Activated T-cell treated with anti-CD3 and anti-CD28 coated beads, Interleukin-2, amount 50 U/mL, for 48 hours (primary cell): Measurements from ENCODE around the gene TMUB1.

ENCODE experiments used
- DNase-seq, 2 experiments: peaks; one replicate each; pipeline ENCODE4 v3.0.0-alpha.2; 2020

TMUB1 gene

DNA sequence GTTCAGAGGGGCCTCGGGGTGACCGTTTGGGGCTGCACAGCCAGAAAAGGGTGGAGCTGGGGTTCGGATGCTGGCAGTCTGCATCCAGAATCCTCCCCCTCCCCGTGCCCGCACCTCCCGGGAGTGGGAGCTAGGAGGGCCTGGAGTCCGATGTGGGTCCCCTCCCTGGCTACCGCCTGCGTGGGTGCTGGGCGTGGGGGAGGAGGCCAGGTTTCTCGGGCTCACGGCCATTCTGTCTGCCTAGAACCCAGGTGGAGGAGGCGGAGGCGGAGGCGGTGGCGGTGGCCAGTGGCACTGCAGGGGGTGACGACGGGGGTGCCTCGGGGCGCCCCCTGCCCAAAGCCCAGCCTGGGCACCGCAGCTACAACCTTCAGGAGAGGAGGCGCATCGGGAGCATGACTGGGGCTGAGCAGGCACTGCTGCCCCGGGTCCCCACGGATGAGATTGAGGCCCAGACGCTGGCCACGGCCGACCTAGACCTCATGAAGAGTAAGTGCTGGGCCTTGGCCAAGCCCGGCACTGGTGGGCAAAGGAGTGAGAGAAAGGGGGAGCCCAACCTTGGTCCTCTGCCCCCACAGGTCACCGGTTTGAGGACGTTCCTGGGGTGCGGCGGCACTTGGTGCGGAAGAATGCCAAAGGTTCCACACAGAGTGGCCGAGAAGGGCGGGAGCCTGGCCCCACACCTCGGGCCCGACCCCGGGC is 16.9 kb downstream of the TMUB1 start:
- DNase-seq = no peak

DNA sequence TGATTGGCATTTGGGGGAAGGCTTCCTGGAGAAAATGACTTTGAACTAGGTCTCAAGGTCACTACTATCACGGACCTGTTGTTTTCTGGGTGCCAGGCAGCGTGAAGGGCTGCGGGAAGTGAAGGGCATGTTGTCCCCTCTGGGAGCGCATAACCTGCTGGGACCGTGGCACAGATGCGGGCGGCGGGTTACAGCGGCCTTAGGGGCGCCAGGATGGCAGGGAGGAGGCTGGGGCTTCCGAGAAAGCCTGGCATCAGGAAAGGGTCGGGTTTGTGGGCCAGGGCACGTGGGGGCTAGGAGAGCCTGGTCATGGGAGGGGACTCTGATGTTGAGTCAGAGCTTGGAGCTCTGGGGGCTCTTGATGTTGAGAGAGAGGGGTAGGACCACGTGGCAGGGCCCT is 17.8 kb downstream of the TMUB1 start:
- no peak for DNase-seq

DNA sequence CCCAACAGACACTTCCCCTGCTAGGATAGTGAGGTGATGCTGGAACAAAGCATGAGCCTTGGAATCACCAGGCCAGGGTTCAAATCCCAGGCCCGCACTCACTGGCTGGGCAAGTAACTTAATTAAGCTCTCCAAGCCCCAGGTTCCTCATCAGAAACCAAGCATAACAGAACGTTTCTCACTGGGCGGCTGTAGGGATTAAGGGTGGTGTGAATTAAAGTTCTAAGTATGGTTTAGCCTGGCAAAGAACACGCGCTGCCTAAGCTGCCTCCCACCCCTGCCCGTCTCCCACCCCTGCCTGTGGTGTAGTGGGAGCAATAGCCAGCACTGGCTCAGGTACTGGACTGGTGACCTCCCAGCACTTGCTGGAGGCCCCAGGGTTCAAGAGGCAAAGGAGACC is 18.3 kb downstream of the TMUB1 start:
- no peak for DNase-seq

DNA sequence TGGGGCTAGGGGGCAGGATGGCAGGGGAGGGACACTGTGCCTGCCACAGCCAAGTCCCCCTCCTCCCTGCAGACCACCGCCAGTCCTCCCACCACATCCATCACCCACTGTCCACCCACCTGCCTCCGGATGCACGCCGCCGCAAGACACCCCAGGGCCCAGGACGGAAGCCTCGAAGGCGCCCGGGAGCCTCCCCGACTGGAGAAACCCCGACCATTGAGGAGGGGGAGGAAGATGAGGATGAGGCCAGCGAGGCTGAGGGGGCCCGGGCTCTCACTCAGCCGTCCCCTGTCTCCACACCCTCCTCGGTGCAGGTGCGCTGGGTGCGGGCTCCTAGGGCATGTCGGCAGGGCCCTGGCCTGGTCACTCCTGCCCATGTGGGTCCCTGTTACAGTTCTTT is 18.8 kb downstream of the TMUB1 start:
- no peak for DNase-seq

DNA sequence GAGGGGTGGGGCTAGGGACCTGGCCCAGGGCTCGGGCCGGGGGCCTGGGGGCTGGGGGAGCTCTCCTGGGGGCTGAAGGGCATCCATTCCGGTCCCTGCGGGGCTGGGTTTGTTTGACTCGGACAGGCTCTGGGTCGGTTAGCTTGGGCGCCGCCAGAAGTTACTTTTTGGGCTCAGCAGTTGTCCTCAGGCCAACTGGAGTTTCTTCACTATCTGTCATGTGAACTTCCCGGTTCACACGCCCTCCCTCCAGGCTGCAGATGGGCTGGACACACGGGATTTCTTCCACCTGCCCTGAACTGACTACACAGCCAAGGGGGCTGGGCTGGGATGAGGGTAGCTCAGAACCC is 20.1 kb downstream of the TMUB1 start:
- DNase-seq = no peak

DNA sequence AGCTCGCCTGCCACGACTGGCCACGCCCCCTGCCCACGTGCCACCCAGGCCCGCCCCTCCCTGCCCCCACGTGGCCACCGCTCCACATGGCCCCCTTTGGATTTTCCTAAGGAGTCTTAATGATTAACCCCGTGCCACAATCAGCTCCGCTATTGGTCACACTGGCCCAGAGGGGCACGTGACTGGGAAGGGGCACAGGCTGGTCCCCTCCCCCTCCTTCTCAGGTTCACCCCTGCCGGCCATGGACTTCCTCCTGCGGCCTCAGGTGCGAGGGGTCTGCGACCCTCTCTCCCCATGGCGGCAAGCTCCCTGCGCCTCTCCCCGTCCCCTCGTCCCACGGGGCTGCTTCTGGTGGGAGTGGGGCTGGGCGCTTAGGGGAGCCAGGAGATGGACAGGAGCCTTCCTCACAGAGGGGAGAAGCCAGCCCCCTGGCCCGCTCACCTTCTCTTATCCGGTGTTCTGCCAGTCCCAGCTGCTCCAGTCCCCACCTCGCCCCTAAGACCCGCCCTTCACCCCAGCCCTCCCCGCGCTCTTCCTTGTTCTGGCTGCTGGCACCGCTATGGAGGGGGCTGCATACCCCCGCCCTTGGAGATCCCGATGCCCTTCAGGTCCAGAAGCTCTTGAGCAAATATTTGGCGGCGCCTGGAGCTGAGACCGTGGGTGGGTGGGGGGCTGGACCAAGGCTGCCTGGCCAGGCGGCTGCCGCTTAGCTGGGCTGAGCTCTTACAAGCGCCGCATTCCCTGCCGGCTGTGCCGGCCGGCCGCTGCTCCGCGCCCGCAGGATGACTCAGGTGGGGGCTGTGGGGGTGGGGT is 20.7 kb downstream of the TMUB1 start:
- DNase-seq = no peak

DNA sequence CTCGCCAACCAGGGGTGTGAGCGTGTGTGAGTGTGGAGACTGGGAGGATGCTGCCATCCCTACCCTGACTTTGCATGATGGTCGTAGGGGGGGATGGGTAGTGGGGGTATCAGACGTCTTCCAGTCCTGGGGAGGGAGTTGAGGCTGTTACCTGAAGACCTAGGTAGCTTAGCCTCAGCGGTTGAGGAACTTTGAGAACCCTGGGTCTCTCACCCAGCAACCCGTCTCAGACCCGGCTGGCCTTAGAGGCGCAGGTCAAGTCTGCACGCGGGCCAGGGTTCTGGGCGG is 21.2 kb downstream of the TMUB1 start:
- no peak for DNase-seq

DNA sequence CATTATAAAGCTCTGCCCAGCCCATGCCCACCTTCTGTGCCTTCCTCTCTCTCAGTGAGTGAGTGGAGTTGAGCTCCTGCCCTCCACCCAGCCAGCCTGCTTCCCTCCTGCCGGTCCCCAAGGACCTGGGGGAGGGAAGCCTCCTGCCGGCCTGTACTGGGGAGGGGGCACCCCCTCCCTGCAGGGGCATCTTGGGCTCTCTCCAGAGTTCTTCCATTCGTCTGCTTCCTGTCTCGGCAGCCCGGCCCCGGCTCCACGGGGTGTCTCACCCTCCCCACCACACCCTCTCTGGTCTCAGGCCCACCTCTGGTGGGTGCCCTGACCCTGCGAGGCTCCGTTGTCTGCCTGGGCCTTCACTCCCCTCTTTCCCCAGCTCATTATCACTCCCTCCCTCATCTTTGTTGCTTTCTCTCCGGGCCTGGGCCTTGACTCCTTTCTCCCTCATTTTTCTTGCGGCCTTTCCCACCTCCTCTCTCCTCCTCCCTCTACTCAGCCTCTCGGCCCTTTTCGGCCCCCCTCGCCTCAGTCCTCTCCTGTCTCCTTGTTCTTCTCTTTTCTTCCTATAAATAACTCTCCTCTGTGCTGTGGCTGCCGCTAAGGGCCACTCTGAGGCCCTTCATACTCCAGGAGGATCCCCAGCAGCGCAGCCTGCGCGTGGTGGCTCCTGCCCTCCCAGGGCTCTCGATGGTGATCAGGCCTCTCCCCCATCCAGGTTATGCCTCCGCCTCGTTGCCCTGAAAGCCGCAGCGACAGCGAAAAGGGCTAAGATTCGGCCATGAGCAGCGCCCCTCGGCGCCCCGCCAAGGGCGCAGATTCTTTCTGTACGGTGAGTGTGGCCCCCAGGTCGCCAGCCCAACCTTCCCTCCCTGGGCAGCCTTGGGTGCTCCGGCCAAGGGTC is 21.8 kb downstream of the TMUB1 start:
- DNase-seq = no peak

DNA sequence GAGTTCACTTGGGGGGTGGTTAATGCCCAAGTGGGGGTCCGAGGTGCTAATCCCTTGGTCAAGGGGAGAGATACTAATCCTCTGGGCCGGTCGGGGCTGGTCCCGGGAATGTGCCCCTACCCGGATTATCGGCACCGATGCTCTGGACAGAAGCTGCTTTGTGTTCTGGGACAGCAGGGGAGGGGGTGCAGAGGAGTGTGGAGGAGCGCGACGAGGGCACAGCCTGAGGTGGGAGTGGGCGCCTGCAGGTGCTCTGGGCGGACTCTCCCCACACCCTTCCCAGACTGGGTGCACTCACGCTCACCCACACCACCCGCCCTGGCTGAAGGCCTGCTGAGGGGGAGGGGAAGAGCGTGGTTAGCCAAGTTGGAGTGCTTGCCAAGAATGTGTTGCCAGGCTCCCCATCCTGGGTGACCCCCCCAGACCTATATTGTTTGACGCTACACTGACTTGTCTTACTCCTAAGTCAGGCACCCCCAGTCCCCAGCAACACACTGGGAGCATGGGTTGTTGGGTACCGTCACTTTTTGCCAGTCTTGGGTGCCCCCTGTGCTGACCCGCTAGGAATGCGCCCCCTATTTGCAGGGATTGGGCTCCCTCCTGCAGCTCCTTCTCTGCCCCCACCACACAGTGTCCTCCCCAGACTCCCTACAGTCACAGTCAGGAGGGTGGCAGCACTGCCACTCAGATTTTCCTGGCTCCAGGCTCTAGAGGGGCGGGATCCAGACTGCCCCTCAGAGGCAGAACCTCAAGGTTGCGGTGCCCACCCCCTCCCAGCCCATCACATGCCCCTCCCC is 22.7 kb downstream of the TMUB1 start:
- DNase-seq = peak; percentile 40 to 53

DNA sequence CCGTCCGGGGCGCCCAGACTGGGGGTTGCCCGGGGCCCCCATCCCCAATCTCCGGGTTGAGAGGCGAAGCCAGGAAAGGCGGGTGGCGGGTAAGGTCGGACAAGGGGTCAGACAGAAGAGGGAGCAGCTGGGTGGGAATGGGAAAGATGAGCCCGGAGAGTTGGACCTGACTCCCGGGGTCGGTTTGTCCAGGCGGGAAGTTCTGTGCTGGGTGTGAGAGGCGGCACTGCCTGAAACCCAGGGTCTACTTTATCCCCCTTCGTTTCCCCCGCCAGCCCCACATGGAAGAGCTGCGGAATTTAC is 23.2 kb downstream of the TMUB1 start:
- no peak for DNase-seq

DNA sequence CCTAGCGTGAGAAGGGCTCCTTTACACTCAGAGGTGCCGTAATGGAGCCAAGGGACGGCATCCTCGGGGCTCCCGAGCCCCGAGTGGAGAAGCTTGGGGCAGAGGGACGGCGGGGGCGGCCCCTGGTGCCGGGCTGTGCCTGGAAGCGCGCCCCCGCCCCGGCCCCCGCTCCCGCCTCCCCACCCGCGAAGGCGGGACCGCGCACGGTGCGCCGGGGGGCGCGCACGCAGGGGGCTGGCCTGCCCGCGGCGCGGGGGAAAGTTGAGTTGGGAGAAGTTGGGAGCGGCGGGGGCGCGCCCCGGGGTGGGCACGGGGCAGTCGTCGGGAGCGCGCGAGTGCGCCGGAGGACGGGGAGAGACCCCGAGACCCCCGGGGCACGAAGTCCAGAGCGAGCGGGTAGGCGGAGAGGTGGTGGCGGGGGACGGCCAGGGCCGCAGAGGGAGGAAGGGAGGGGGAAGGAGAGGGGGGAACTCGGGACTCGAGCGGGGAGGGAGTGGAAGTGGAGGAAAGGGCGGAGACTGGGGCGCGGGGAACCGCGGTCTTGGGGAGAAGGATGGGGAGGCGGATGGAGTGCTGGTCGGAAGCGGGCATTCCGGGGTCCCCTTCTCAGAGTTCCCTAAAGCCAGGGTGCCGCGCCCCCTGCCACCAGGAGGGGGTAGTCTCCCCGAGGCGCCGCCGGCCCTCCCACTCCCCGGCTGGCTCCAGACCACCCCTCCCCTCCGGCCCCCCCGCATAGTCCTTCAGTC is 23.8 kb downstream of the TMUB1 start, which contains the start of gene SLC4A2:
Gene SLC4A2 (plus strand): TSS at position 223 of the 746 bp plus-strand sequence. CDS start 2,399 bp downstream, outside the sequence.
- DNase-seq = peak; percentile 81 to 84

DNA sequence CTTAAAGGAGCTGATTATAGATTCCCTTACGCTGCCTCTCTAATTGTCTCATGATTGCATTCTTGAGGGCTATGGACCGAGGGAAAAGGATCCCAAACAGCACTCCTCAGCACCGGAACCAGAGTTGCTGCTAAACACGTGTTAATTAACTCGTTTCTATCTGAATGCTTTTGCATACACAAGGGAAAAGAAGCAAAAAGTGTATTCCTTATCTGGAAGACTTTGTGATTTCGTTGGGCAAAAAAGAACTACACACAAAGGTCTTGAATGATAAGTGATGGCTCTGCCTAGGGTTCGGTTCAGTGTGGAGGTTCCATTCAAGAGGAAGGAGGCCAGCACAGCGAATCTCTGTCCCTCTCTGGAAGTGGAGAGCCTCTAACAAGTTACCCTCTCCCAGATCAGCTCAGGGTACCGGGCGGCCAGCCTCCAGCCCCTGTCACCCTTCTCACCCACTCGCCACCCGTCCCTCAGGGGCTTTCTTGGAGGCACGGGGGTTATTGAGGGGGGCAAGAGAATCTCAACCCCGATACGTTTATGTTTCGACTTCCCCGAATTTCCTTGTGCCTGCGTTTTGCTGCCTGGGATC is 24.4 kb downstream of the TMUB1 start:
- peak in 1 of 2 experiments; percentile 62 for DNase-seq

DNA sequence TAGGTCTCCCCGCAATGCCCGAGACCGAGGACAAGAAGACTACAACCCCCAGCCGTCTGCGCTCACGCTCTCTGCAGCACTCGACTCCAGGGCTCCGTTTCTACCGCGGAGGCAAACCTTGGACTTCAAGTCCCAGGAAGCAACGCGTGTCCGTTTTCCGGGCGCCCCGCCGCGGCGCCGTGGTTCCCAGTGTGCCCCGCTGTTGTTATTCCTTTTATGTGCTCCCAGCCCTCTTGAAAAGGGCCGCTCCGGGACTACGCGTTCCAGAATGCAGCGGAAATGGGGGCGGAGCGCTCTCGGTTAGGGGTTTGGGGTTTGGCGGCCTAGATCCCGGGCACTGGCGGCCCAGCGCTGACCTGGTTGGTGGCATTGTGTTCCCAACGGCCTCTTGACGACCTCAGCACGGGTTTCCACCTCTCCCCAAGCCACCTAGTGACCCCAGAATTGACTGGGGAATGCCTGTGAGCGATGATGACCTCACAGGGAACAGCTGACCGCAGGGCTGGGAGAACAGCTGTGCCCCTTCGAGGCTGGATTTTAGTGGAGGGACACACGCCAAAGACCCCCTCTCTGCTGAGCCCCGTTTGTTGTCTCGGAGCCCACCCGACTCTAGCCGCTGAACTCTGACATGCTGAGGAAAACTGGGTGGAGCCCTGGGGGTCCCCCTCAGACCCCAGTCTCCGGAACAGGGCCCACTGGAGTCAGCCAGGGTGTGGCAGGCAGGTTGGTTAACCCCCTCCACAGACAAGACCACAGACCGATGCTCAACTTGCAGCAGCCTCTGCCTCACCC is 25.1 kb downstream of the TMUB1 start:
- peak; percentile 97 for DNase-seq

DNA sequence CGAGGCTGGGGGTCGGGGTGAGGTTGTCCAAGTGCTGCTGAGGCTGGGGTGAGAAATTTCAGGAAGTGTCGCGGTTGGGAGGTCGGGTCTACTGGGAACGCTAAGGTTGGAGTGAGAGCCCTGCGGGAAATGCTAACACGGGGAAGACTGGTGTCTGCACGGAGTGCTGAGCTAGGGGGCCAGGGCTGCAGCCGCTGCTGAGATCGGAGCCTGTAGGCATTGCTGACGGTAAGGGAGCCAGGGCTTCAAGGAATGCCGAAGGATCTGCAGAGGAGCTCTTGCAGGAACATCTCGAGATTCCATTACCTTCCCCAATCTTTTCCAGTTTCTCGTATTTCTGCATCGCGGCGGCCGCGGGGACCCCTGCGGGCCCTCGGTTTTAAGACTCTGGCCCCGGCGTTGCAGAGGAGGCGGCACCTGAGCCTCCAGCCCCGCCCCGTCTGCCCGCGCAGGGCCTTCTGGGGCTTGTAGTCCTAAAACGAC is 25.7 kb downstream of the TMUB1 start, which contains the start of gene CDK5:
Gene CDK5 (minus strand): TSS at position 392 of the 483 bp plus-strand sequence. CDS start 49 bp downstream, at position 343.
- DNase-seq = no peak

DNA sequence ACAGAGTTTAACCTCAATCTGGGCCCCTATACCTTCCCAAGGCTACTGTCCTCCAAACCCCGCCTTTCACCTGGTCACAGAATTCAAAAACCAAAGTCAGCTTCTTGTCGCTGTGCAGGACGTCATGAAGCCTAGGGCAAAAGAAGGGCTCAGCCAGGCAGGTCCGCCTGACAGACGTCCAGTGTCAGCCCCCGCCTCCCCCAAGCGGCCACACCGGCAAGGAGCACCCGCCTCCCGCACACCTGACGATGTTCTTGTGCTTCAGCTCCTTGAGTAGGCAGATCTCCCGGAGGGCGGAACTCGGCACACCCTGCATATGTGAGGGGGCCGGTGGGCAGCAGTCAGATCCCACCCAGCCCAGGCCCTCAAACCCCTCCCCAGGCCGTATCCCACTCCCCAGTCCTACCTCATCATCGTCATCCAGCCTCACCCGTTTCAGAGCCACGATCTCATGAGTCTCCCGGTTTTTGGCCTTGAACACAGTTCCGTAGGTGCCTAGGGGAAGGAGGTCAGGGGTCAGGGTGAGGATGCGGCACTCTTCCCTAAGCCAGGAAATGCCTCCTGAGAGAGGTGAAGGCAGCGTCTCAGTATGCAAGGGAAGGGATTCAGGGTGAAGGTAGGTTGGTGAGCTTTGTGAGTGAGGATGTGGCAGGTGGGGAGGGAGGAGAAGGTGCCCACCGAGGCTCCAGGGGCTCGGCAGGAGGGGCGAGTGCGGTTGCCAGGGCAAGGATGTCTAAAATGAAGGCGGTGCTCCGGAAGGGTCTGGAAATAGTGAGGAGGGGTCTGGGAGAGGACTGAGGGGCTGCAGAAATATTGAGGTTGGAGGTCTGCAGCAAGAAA is 26.4 kb downstream of the TMUB1 start:
- DNase-seq = no peak

DNA sequence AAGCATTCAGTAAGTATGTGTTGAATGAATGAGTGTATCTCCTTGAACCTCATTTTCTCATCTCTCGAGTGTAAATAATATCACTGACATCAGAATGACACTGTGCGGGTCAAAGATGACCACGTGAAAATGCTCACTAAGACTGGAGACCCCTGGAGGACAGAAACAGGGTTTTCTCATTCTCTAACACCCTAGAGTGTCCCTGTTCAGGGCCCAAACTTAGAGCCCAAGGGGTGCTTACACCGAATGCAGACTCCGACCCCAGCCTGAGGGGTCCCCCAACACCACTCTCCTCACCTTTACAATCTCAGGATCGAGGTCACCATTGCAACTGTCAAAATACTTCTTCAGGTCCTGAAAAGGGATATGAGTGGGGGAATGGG is 27.0 kb downstream of the TMUB1 start:
- no peak for DNase-seq

DNA sequence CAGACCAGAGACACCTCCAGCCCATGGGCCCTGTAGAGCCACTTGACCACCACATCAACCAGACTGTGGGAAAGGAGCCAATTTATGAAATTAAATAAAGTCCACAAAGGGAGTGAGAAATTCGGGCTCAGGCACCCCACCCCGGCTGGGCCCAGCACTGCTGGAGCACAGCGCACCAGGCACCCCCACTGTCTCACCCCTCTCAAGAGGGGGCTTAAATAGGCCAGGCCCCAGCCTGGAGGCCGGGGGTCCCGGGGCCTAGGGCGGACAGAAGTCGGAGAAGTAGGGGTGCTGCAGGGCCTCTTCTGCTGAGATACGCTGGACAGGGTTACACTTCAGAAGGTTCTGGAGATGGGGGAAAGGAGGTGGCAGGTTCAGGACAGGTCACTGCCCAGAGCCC is 29.5 kb downstream of the TMUB1 start:
- no peak for DNase-seq

DNA sequence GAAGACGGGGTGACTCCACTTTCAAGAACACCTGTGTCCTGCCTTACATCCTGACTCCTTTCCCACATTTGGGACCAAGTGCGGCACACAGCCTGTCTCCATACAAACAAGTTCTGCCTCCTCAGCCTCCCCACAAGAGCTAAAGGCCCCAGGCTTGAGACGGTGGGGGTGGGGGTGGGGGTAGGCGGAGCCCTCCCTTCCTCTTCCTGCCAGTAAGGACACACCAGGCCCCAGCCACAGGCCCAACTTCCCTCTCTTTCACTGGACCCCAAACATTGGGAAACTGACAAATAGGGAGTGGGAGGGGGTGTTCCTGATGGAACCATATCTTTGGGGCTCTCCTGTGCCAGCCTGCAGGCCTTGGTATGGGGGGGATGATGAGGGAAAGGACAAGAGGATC is 30.2 kb downstream of the TMUB1 start:
- DNase-seq = no peak

DNA sequence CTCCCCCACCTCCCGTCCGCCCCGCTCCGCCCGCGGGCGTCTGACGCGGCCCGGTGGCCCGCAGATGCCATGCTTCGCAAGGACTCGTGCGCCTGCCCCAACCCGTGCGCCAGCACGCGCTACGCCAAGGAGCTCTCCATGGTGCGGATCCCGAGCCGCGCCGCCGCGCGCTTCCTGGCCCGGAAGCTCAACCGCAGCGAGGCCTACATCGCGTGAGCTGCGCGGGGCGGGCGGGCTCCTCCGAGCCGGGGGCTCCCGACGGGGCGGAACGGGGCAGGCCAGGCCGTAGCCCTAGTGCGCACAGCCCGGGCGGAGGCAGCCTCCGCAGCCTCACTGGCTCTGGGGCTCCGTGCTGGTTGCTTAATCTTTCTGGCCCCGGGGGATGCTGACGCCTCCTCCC is 32.2 kb downstream of the TMUB1 start:
- peak; percentile 58 to 68 for DNase-seq
